GM19452 (cell line): ENCODE data around the gene PODXL2.

Experiments
- ATAC-seq: cut with Tn5 transposase; IDR thresholded peaks from one replicate; pipeline ENCODE4 v1.9.1; 2021; ENCODE audit not compliant: unreplicated experiment

PODXL2 gene

GRCh38 chr3:127628426-127628787, 578 bp upstream of the PODXL2 start:
- no peak for ATAC-seq

- ATAC-seq: no peak
Observed at GRCh38 chr3:127629467-127630403, 750 bp downstream of the PODXL2 start.

- ATAC-seq: no peak
Observed at GRCh38 chr3:127630811-127631714, 2.1 kb downstream of the PODXL2 start.

GRCh38 chr3:127632035-127632820, 3.2 kb downstream of the PODXL2 start:
- no peak for ATAC-seq

- no peak for ATAC-seq
Observed at GRCh38 chr3:127634653-127635052, 5.7 kb downstream of the PODXL2 start.

- no peak for ATAC-seq
Observed at GRCh38 chr3:127637546-127637945, 8.6 kb downstream of the PODXL2 start.

- ATAC-seq: no peak
Observed at GRCh38 chr3:127637971-127638370, 9.0 kb downstream of the PODXL2 start.

GRCh38 chr3:127639173-127640041, 10.4 kb downstream of the PODXL2 start:
- ATAC-seq: no peak

GRCh38 chr3:127640042-127640355, 11.0 kb downstream of the PODXL2 start:
- ATAC-seq: no peak

GRCh38 chr3:127644641-127645370, 15.8 kb downstream of the PODXL2 start:
- ATAC-seq: no peak

- no peak for ATAC-seq
Observed at GRCh38 chr3:127645371-127646015, 16.5 kb downstream of the PODXL2 start.

- ATAC-seq: no peak
Observed at GRCh38 chr3:127646501-127647046, 17.6 kb downstream of the PODXL2 start.

GRCh38 chr3:127647166-127647844, 18.3 kb downstream of the PODXL2 start:
- ATAC-seq: no peak

- no peak for ATAC-seq
Observed at GRCh38 chr3:127647845-127648204, 18.8 kb downstream of the PODXL2 start.

- ATAC-seq: no peak
Observed at GRCh38 chr3:127650236-127650635, 21.3 kb downstream of the PODXL2 start.

GRCh38 chr3:127651516-127652172, 22.7 kb downstream of the PODXL2 start:
- no peak for ATAC-seq

GRCh38 chr3:127652246-127652995, 23.4 kb downstream of the PODXL2 start:
- ATAC-seq: no peak
